CD14-positive monocyte (primary cell): Measurements from ENCODE around the gene SPATS2L. TPM values are rescaled to one million over a fixed set of nuclear protein-coding genes. Genes with fewer than 3 reads are reported as not detected.

Experiments used
- DNase-seq, 3 donors: peaks; one replicate each; pipeline ENCODE4 v3.0.0-alpha.2; 2011 to 2022
- H2AFZ ChIP-seq: 2 replicates; pipeline ENCODE4 v1.6.0; 2012; ENCODE audit warnings: mild to moderate bottlenecking, low read depth, low read length, inconsistent platforms; ENCODE audit not compliant: insufficient read depth, poor library complexity, severe bottlenecking
- H3K27ac ChIP-seq, 2 donors: 1 replicate in 1 of 2; 2 replicates in 1 of 2; pipeline ENCODE4 v1.5.1; 2012 to 2013; ENCODE audit warnings: low read length in 2 of 2, control low read depth in 1 of 2, inconsistent platforms in 1 of 2, low read depth in 1 of 2, mild to moderate bottlenecking in 1 of 2
- H3K27me3 ChIP-seq, 2 donors: one replicate each; pipeline versions ENCODE4 v1.6.0 to v1.6.1; 2011 to 2013; ENCODE audit warnings: low read length in 2 of 2; ENCODE audit not compliant: control insufficient read depth in 2 of 2, insufficient read depth in 2 of 2
- H3K36me3 ChIP-seq, 2 donors: replicated peaks in 1 of 2; 1 replicate in 1 of 2; 2 replicates in 1 of 2; pipeline versions ENCODE4 v1.5.1 to v1.6.1; 2012 to 2013; ENCODE audit warnings: low read length in 2 of 2, control low read depth in 1 of 2, inconsistent platforms in 1 of 2, mild to moderate bottlenecking in 1 of 2; ENCODE audit not compliant: insufficient read depth in 2 of 2, control insufficient read depth in 1 of 2
- H3K4me1 ChIP-seq, 2 donors: 1 replicate in 1 of 2; 2 replicates in 1 of 2; pipeline versions ENCODE4 v1.5.1 to v1.6.1; 2012 to 2013; ENCODE audit warnings: low read length in 2 of 2, control low read depth in 1 of 2, inconsistent platforms in 1 of 2, mild to moderate bottlenecking in 1 of 2, moderate library complexity in 1 of 2; ENCODE audit not compliant: insufficient read depth in 2 of 2, control insufficient read depth in 1 of 2
- H3K4me2 ChIP-seq: replicated peaks from 2 replicates; pipeline ENCODE3; 2012; ENCODE audit warnings: low read length, moderate library complexity, mild to moderate bottlenecking; ENCODE audit not compliant: poor library complexity, severe bottlenecking; ENCODE audit errors: extremely low read depth
- H3K4me3 ChIP-seq, 3 experiments: fragments of 200-600 bp in 1 of 3; sonication (generic) in 1 of 3; replicated peaks in 1 of 3; 1 replicate in 2 of 3; 2 replicates in 1 of 3; pipeline ENCODE4 v1.5.1; 2011 to 2013; ENCODE audit warnings: low read length in 3 of 3, mild to moderate bottlenecking in 3 of 3, control low read depth in 2 of 3, low read depth in 2 of 3, inconsistent platforms in 1 of 3, moderate library complexity in 1 of 3
- H3K79me2 ChIP-seq: 2 replicates; pipeline ENCODE4 v1.6.0; 2012; ENCODE audit warnings: mild to moderate bottlenecking, control low read depth, inconsistent platforms, low read length, moderate library complexity; ENCODE audit not compliant: insufficient read depth
- H3K9ac ChIP-seq: 2 replicates; pipeline ENCODE4 v1.6.0; 2017; ENCODE audit warnings: low read length, mild to moderate bottlenecking; ENCODE audit not compliant: insufficient read depth, poor library complexity, severe bottlenecking
- H3K9me3 ChIP-seq, 2 donors: replicated peaks in 1 of 2; 1 replicate in 1 of 2; 2 replicates in 1 of 2; pipeline versions ENCODE4 v1.5.1 to v1.6.1; 2012 to 2013; ENCODE audit warnings: low read length in 2 of 2, control low read depth in 1 of 2; ENCODE audit not compliant: control insufficient read depth in 1 of 2, insufficient read depth in 1 of 2
- H4K20me1 ChIP-seq: 2 replicates; pipeline ENCODE4 v1.6.0; 2012; ENCODE audit warnings: mild to moderate bottlenecking, low read length, control low read depth, moderate library complexity; ENCODE audit not compliant: insufficient read depth
- H3K27ac Mint-ChIP-seq, 7 donors: one replicate each; pipeline ENCODE4 v1.8.0; 2020; ENCODE audit warnings: mild to moderate bottlenecking in 7 of 7, mixed read lengths in 7 of 7, moderate library complexity in 6 of 7, inconsistent platforms in 2 of 7
- H3K27me3 Mint-ChIP-seq, 3 donors: one replicate each; pipeline ENCODE4 v1.8.0; 2021 to 2022; ENCODE audit warnings: low read depth in 3 of 3, mild to moderate bottlenecking in 3 of 3, mixed read lengths in 3 of 3, moderate library complexity in 3 of 3, inconsistent platforms in 1 of 3
- H3K36me3 Mint-ChIP-seq, 2 donors: one replicate each; pipeline ENCODE4 v1.8.0; 2020; ENCODE audit warnings: mixed read lengths in 2 of 2, inconsistent platforms in 1 of 2, mild to moderate bottlenecking in 1 of 2
- H3K4me1 Mint-ChIP-seq: one replicate; pipeline ENCODE4 v1.8.0; 2020; ENCODE audit warnings: mild to moderate bottlenecking, mixed read lengths
- H3K4me3 Mint-ChIP-seq, 2 donors: one replicate each; pipeline ENCODE4 v1.8.0; 2020; ENCODE audit warnings: mild to moderate bottlenecking in 2 of 2, mixed read lengths in 2 of 2, moderate library complexity in 1 of 2
- H3K9me3 Mint-ChIP-seq, 7 donors: one replicate each; pipeline ENCODE4 v1.8.0; 2020 to 2022; ENCODE audit warnings: mixed read lengths in 7 of 7, mild to moderate bottlenecking in 6 of 7, moderate library complexity in 6 of 7, inconsistent platforms in 2 of 7
- CTCF ChIP-seq: fragments of 200-600 bp; IDR thresholded peaks from one replicate; pipeline ENCODE4 v1.8.0; 2022; ENCODE audit warnings: antibody characterized with exemption, mild to moderate bottlenecking
- WGBS: methylation state at CpG from one replicate; pipeline ENCODE4 v1.1.5; 2013; ENCODE audit warnings: missing lambda C conversion rate; ENCODE audit not compliant: insufficient coverage; 5-methylcytosine and 5-hydroxymethylcytosine counted together
- intact Hi-C, 2 donors: fragments of 100-400 bp; cut with micrococcal nuclease; formaldehyde crosslinking; loops; one replicate each; pipeline versions ENCODE4 v1.15.0 to v1.15.1; 2023
- polyA plus RNA-seq, 3 donors: library from polyadenylated mRNA; depleted of rRNA in 1 of 3; unstranded in 2 of 3; stranded (reverse) in 1 of 3; fragments of 300-500 nt in 2 of 3; fragments of >200 nt in 1 of 3; fragmentation: Illumina TruSeq in 2 of 3; gene quantifications; 1 replicate in 2 of 3; 2 replicates in 1 of 3; pipeline ENCODE4 v1.2.3, GENCODE V29; 2012 to 2021

The SPATS2L gene
- polyA plus RNA-seq, 3 donors, result 2.7 to 5.2 (median 3.2) TPM

- H3K4me1 Mint-ChIP-seq, result no peaks in the 10 kb centered on the region
Measured at GRCh38 chr2:200356321-200356720, 49.8 kb downstream of the SPATS2L start.

GRCh38 chr2:200356857-200357384, 50.4 kb downstream of the SPATS2L start:
- peak overlapping the region in 1 of 7 donors; percentile 51 for H3K27ac Mint-ChIP-seq
- Histone ChIP-seq H3K79me2 (no peaks in the 10 kb centered on the region), H2AFZ (no peak overlapping the region), H3K9ac (no peak overlapping the region), H3K4me2 (no peak overlapping the region), H3K4me3 (no peak overlapping the region), H3K36me3 (no peaks in the 10 kb centered on the region), H3K4me1 (no peaks in the 10 kb centered on the region), H4K20me1 (no peaks in the 10 kb centered on the region), H3K27me3 (no peaks in the 10 kb centered on the region), H3K9me3 (no peaks in the 10 kb centered on the region), H3K27ac (no peak overlapping the region)
- peaks cover 0 to 4% (median 0%) of the 10 kb centered on the region in 3 donors for H3K27me3 Mint-ChIP-seq
- no peaks in the 10 kb centered on the region for H3K4me1 Mint-ChIP-seq
- no peak overlapping the region for H3K4me3 Mint-ChIP-seq
- H3K36me3 Mint-ChIP-seq, result peaks cover 0 to 4% of the 10 kb centered on the region in 2 donors
- no peak for DNase-seq
- TF ChIP-seq CTCF, result no peak
- 83% methylated on average over 1 of the region's 1 CpG for WGBS
- intact Hi-C loops, result no loop called here
- H3K9me3 Mint-ChIP-seq, result no peaks in the 10 kb centered on the region

More at GRCh38 chr2:200356321-200356720, 49.8 kb downstream of the SPATS2L start:
- H3K36me3 ChIP-seq, result no peaks in the 10 kb centered on the region
- Mint-ChIP-seq H3K27me3 (peaks cover 0 to 4% (median 0%) of the 10 kb centered on the region in 3 donors), H3K27ac (no peak overlapping the region), H3K9me3 (no peaks in the 10 kb centered on the region), H3K36me3 (peaks cover 0 to 4% of the 10 kb centered on the region in 2 donors), H3K4me3 (no peak overlapping the region)
- intact Hi-C loops, result no loop called here
- no peaks in the 10 kb centered on the region for H3K27me3 ChIP-seq
- H3K27ac ChIP-seq, result no peak overlapping the region
- H4K20me1 ChIP-seq, result no peaks in the 10 kb centered on the region
- no peak overlapping the region for H3K4me3 ChIP-seq
- no peak overlapping the region for H3K9ac ChIP-seq
- no peak overlapping the region for H2AFZ ChIP-seq
- H3K9me3 ChIP-seq, result no peaks in the 10 kb centered on the region
- TF ChIP-seq CTCF, result no peak
- WGBS, result no CpG with 5 or more reads among the region's 1 CpG
- no peak overlapping the region for H3K4me2 ChIP-seq
- no peaks in the 10 kb centered on the region for H3K4me1 ChIP-seq
- H3K79me2 ChIP-seq, result no peaks in the 10 kb centered on the region
- DNase-seq, result no peak
